Measurements from ENCODE around the gene RNF166.

The RNF166 gene

DNA sequence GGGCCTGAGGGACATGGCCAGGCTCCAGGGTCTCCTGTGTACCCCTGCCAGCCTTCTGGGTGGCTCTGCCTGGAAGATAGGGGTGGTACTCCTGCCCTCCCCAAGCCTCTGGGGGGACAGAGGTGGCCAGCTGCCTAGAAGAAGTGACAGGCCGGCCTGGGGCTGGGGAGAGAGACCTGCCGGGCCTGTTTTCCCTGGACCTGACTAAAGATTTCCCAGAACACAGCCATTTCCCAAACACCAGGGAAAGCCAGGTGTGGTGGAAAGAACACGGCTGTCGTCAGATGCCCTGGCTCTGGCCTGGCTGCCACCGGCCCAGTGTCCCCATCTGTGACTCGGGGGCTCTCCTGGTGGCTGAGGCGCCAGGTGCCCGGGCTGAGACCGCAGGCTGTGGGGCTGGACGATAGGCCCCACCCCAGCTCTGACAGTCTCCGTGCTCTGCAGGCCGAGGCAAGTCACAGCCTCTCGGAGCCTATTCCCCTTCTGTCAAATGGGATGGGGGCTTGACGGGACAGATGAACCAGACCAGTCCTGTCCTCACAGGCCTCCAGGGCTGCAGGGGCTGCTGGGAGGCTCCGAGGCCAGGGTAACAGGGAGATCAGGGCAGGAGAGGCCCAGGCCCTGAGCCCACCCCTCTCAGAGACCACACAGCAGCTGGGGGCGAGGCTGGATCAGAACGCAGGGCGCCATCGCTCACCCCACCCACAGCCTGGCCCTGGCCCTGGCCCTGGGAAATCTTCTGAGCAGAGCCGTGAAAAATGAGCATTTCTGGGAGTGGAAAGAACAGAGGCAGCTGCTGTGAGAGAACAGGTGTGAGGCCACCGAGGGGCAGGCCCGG is 33.1 kb upstream of the RNF166 start:
- DNase-seq, result no peak

DNA sequence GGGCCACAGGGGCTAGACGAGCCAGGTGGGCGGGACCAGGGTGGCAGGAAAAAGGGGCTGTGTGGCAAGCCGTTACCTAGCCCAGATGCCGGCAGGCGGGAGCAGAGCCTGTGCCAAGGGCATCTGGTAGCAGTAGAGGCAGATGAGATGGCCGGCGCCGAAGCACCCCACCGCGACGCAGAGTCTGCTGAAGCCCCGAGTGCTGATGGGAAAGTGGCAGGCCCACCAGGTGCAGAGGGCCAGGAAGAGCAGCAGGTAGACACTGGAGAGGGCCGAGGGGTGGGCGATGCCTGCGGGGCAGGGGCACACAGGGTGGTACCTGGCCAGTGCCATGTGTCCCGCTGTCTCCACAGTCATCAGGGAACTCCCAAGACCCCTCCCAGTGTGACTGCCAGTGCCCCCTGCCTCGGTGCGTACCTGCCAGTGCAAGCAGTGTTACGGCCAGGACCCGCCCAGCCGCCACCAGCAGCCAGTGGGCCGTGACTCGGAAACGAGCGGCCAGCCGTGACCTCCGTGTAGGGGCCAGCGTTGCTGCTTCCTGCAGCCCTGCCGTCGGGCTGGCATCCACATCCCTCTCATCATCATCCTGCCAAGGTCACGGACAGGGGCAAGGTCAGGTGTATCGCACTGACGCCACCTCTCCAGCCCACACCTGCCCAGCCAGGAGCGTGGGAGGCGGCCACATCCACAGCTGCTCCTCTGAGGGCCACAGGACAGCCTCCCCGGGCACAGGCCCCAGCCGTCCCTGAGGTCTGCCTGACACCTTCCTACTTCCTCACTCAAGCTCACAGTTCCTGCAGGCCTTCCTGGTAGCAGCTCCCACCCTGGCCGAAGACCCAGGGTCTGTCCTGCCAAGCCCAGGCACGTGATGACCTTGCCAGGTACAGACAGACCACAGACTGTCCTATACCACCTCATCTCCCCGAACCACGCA is 32.2 kb upstream of the RNF166 start:
- DNase-seq, result no peak

DNA sequence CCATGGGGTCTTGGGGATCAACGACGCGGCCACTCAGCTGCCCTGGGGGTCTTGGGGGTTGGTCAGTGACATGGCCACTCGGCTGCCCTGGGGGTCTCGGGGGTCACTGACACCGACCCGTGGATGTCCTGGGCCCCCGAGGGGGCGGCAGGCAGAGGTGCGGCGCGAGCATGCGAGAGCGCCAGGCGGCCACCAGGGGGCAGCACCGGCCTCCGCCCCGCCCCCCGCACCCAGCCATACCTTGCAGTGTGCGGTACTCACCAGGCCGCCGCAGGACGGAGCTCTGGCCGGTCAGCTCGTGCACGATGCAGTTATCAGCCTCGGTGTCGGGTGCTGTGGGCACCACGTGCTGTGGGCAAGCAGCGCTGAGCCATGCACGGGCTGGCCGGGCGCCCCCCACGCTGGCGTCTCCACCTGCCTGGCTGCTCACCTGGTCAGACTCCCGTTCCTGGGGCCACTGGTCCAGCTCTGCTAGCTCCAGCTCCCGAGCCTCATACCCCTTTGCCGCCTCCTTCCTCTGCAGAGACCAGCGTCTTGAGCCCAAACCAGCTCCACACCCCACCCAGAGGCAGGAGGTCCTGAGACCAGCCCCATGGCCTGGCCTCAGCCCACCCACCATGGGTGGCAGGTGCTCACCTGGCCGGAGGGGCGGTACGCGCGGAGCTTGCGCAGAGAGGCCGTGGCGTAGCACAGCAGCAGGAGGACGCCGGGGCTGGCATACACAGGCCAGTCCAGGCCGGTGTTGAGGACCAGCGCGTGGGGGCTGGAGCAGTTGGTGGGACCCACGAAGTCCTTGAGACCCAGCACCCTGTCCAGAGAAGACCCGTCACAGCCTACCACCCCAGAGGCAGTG is 31.3 kb upstream of the RNF166 start:
- no peak for DNase-seq

DNA sequence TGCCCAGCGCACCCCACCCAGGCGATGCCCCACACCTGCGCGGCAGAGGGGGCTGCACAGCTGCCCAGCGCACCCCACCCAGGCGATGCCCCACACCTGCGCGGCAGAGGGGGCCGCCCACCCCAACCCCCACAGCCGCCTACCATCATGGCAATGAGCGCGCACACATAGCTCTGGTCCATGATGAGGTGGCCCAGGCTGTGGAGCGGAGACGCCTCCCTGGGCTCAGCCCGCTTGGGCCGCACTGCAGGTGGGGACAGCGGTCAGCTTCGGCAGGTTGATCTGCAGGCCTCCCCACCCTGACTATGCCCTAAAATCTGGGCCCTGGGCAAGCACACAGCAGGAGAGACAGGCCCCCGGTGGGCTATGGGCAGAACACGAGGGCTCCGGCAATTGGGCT is 30.3 kb upstream of the RNF166 start:
- no peak for DNase-seq

DNA sequence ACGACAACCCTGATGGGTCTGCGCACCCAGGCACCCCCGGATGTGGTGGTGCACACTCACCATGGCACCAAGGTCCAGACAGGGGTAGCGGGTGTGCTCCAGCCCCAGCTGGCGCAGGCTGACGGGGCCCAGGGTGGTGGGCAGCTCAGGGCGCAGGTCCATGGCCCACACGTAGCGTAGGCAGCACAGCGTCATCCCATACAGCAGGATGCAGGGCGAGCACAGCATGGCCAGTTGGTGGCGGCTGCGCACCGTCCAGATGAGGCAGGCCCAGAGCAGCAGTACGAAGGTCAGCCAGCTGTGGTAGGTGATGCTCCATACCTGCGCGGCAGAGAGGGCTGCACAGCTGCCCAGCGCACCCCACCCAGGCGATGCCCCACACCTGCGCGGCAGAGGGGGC is 29.9 kb upstream of the RNF166 start:
- DNase-seq, result no peak

DNA sequence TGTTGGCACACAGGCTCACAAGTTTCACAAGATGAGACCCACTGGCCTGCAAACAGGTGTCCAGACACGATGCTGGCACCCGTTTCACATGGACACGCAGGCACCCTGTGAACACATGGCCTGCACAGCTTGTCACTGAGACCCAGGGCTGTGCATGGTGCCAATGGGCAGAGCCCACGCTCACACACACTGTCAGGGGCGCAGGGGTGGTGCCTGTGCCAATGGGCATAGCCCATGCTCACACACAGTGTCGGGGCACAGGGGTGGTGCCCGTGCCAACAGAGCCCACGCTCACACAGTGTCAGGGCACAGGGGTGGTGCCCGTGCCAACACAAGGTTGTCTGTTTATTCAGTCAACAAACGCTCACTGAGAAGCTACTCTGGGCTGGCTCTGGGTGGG is 29.4 kb upstream of the RNF166 start:
- DNase-seq, result no peak

DNA sequence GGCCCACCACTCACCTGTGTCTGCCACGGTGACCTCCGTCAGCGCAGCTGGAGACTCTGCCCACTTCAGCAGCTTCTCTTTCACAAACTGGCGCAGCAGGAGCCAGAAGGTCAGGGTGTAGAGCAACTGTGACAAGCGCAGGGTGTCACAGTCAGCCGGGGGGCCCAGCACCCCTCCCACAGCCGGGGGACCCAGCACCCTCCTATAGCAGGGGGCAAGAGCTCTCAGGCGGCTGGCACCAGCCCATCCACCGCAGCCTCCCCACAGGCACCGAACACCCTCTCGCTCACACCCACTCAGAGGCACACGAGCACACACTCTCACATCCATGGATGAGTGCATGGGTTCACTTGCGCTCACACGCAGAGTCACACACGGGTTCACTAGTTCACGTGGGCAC is 28.9 kb upstream of the RNF166 start:
- no peak for DNase-seq

DNA sequence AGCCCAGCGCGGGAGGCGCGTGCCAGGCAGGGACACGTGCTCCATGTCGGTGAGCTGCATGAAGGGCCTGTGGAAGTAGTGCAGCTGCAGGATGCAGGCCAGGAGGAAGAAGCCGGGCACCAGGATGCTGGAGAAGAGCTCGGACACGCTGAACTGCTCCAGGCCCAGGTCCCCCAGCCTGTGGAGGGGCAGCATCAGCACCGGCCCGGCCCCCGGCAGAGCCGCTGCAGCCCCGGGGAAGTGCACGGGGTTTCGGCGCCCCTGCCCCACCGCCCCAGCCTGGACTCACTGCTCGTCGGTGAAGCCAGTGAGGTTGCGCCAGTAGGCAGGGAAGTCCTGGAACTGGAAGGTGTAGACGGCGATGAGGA is 28.1 kb upstream of the RNF166 start:
- no peak for DNase-seq

DNA sequence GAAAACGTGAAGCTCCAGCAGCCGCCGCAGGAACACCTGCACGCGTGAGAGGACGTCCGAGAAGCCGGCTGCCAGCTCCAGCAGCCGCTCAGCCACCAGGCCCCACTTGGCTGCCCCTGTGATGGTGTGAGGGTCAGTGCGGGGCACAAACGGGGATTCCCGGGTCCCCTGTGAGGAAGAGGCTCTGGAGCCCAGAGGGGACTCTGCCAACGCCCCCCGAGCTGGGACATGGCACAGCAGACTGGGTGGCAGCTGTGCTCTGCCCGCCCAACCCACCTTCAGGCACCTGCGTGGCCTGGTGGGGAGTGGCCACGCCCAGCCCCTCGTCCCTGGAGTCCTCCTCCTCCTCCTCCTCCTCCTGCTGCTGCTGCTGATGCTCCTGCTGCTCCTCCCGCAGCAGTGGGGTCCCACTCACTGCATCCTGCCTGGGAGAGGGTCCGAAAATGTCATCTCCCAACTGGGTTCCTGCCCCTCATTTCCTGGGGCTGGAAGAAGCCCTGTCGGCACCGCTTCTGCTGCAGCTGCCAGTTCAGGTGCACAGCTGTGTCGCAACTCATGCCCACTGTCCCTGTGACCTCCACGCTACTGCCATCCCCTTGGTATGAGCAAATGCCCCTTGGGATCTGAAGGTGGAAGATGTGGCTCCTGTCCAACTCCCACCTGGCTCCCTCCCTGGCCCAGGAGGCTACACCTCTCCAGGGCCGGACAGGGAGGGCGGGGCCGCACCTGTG is 27.6 kb upstream of the RNF166 start:
- no peak for DNase-seq

DNA sequence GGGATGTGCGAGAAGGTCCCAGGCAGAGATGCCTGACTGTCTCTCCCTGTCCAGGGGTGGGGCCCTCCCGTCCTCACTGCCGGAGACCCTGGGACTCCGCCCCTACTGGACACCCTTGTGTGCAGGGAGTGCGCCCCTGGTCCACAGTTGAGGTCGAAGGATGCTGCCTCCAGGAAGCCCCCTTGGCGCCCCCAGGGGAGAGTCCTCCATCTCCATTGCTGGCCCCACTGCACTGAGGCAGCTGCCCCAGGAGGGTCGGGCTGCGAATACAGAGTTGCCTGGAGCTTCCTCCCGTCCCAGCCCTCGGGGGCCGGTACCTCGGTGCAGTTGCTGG is 26.7 kb upstream of the RNF166 start:
- no peak for DNase-seq

DNA sequence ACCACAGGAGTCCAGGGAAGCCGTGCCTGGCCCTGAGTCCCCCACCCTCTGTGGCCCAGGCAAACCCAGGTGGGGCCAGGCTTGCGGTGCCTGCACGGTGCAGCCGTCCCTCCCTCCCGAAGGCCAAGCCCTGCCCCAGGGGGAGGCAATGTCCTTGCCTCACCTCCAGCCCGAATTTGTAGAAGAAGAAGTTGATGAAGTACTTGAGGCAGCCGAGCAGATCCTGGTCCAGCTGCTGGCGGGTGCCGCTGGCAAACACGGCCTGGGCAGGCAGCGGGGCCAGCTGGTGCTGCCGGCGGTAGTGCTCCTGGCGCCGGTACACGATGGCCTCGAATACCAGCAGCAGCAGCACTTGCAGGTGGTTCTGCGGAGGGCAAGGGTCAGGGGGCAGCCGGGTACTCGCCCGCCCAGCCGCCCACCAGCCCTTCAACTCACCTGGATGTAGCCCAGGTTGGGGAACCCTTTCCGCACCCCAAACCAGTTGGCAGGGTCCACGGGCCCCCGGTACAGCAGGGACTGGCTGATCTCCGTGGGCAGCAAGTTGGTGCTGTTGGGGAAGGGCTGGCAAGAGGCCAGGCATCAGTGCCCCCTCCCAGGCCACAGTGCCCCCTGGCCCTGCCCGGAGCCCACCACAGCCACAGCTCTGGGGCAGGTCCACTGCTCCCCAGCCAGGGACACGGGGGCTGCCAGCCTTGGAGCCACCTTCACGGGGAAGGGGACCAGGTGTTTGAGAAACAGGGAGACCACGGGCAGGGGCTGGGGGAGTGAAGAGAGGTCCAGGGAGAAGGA is 26.2 kb upstream of the RNF166 start:
- no peak for DNase-seq

DNA sequence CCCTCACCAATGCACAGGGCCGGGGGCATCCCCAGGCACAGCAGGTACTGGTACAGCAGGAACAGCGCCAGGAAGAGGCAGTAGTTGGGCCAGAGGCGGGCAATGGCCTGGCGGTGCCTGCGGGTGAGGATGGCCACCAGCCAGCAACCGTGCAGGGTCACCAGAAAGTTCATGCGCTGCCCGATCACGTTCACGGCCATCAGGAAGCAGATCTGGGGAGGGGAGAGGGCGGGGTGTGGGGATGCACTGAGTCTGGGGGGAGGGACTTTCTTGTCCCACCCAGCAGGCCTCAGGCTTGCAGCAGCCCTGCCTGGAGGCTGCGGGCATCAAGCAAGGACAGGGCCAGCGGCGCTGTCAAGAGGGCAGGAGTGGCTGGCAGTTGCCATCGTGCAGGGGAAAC is 25.5 kb upstream of the RNF166 start:
- no peak for DNase-seq

DNA sequence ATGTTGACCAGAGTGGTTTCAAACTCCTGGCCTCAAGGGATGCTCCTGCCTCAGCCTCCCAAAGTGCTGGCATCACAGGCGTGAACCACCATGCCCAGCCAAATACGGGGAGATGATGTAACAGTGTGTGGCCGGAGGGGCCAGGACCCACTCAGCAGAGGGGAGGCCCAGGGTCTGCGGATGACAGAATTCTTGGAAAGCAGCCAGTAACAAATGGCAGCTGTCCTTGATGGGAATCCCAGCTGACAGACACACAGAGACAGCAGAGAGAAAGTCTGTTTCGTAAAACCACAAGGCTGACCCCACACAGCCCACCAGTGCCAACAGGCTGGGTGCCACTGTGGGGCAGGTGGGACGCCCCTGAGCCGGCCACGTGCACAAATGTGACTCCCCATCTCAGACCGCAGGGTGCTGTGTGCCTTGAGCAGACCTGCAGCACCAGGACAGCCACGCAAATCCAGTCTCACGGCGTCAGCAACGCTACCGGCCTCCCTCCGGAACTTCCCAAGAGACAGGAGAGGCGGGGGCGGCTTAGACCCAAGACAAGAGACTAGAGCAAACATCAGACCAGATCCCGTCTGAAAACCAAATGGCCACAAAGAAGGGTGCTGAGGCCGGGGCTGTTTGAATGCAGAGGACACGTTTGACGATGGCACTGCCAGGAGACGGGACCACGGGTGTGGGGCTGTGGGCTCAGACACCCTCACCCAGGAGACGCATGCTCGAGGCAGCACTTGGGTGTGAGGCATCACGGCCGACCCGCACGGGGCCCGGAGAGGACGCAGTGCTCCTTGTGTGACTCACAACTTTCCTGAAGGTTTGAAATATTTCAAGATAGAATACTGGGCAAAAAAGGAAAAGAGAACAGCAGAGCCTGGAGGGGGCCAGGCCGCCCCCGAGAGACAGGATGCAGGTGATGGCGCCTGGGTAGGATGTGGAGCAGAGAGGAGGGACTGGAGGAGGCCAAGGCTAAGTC is 24.7 kb upstream of the RNF166 start:
- no peak for DNase-seq

DNA sequence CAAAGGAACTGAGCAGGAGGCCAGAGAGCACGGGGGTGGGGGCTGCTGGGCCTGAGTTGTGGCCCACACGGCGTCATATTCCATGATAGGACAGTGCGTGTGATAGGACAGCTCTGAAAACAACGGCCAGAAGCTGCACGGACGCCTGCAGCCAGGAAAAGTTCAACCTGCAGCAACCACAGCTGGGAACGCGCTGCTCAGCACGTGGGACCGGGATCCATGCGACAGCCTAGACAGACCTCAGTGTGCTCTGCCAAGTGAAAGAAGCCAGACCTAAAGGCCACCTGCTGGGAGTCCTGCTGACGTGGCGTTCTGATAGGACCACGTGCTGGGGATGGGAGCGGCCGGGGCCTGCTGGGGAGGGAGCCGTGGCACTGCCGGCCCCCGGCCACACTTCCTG is 21.7 kb upstream of the RNF166 start:
- no peak for DNase-seq

DNA sequence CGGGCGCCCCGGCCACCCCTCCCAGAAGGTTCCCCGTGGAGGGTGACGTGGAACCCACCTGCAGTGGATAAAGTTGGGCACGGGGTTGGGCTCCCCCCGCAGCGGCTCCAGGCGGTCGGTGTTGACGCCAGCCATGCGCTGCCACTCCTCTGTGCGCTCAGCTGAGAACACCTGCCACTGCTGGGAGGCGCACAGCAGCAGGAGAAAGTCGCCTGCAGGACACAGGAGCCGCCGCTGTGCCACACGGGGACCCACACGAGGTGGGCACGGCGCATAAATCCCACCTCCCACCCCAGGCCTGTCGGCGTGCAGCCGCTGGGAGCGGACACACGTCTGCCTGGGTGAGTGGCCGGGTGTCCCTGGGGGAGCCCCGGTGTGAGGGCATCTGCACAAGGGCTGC is 20.8 kb upstream of the RNF166 start:
- DNase-seq, result no peak

DNA sequence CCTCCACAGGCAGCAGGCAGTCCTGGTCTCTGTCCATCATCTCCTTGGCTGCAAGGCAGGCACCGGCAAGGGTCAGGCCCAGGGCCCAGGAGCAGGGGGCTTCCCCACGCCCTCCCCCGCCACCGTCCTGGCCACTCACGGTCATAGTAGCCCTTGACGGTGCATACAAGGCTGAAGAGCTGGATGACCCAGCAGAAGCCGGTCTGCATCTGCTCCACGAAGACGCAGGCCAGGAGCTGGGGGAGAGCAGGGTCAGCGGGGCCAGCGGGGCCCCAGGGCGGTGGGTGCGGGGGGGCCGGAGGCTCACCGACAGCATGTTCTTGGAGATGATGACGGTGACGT is 20.2 kb upstream of the RNF166 start:
- DNase-seq, result no peak

DNA sequence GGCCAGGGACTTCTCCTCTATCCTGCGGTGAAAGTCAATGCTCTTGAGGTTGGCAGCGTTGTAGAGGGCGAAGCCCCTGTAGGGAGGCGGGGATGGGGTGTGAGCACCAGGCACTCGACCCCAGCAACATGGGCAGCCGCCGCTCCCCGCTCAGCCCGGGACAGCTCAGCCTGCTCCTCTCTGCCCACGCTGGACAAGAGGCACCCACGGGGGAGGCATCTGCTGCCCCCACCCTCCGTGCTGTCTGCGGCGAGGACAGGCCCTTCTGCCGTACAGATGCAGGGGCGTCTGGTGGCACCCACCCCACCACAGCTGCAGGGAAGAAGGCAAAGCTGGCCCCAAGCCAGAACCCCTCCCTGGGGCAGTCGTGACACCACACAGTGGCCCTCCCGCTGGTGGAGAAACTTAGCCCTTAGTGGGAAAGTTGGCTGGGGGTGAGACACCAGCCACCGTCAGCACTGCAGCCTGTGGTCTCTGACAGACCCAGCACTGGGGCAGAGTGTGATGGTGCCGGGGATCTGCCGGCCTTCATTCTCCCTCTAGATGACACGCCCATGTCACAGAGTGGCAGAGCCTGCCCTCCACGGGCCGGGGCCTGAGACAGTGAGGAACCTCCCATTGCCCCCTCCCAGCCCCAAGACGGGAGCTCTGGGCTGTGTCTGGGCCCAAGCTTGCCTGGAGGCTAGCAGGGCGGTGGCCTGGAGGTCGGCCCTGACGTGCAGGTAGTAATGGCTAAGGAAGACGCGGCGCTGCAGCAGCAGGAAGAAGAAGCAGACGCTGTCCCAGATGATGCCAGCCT is 19.6 kb upstream of the RNF166 start:
- no peak for DNase-seq

DNA sequence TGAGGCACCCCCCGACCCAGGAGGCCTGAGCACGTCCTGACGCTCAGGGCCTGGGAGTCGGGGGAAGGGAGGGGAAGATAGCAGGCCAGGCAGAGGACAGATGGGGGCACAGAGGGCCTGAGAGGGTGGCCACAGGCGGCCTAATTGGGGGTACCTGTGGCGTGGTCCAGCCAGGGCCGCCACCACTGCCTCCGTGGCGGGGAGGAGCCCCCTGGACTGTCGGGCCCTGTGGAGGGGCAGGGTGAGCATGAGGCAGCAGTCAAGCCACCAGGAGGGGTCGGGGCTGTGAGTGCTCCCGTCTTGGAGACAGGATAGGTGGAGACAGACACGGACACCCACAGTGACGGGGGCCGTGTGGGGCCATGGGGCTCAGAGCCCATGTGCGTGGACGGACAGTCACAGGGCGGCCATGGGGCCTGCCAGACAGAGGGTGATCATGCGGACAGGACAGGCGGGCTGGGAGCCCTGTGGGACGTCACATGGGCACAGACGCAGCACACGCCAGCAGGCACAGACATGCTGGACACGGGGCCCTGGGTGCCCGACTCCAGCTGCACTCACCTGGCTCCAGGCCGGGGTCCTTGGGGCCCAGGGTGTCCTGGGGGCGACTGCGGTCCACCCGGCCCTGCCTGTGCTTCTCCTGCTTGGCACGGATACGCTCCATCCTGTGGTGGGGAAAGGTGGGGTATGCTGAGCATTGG is 18.8 kb upstream of the RNF166 start:
- no peak for DNase-seq

DNA sequence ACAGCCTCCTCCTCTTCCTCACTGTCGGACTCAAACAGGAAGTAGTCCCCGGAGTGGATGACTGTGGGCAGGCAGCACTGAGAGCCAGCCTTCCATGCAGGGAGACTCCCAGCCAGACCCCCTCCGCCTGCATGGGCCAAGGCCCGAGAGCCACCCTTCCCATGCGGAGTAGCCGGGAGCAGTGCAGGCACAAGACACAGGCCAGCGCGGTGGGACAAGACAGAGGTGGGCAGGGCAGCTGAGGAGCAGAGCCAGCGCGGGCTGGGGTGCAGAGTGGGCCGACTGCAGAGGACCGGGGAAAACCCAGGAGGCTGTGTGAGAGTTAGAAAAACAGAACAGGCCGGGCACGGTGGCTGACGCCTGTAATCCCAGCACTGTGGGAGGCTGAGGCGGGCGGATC is 17.7 kb upstream of the RNF166 start:
- DNase-seq, result no peak

Measured in NCI-H1048 (cell line).